Measurements from ENCODE around the gene PCCA.
"Not testable (repeated sequence)": the region's sequence is repeated elsewhere in the genome, so short reads cannot be mapped to it uniquely, and the experiment has no call there.

GRCh38 chr13:100174455-100174854, 85.6 kb downstream of the PCCA start:
- TF ChIP-seq ZNF274 (IDR thresholded peaks at IDR 0.05; ENCODE audit: low read depth, low read length); YY1 (IDR thresholded peaks at IDR 0.05; ENCODE audit: insufficient read depth, insufficient read length): not testable (repeated sequence)
